WERI-Rb-1 (cell line): Measurements from ENCODE around the gene THTPA.

Experiments
- DNase-seq: peaks from one replicate; pipeline ENCODE4 v3.0.0-alpha.2; 2020
- H3K27ac ChIP-seq: fragments of 250-450 bp; sonication (Bioruptor Pico); 2 replicates; pipeline ENCODE4 v1.5.1; 2020; ENCODE audit warnings: mild to moderate bottlenecking, moderate library complexity
- H3K27me3 ChIP-seq: fragments of 250-450 bp; sonication (Bioruptor Pico); 2 replicates; pipeline ENCODE4 v1.5.1; 2021; ENCODE audit warnings: mild to moderate bottlenecking, low read depth, moderate library complexity; ENCODE audit not compliant: insufficient read depth, severe bottlenecking
- H3K36me3 ChIP-seq: fragments of 250-450 bp; sonication (Bioruptor Pico); 2 replicates; pipeline ENCODE4 v1.5.1; 2020; ENCODE audit warnings: mild to moderate bottlenecking, moderate library complexity
- H3K4me3 ChIP-seq: 2 replicates; pipeline ENCODE4 v1.5.1; 2011; ENCODE audit warnings: low read depth, mild to moderate bottlenecking, control low read depth, low read length
- H3K9me3 ChIP-seq: fragments of 250-450 bp; sonication (Bioruptor Pico); 2 replicates; pipeline ENCODE4 v1.5.1; 2021; ENCODE audit warnings: mild to moderate bottlenecking, moderate library complexity; ENCODE audit not compliant: severe bottlenecking
- TF ChIP-seq, protein P1 (sequence below): IDR thresholded peaks from 2 replicates; pipeline ENCODE4 v1.5.1; 2011; ENCODE audit warnings: low read depth, mild to moderate bottlenecking, control low read depth, inconsistent platforms, low read length

The THTPA gene

GRCh38 chr14:23569443-23570151 is 13.5 kb downstream of the THTPA start:
- Histone ChIP-seq H3K36me3 (peaks cover 9% of the 10 kb centered on the region), H3K27ac (peak overlapping the region; percentile 69; the same call in 1 of the 2 replicates), H3K4me3 (no peak overlapping the region), H3K27me3 (no peaks in the 10 kb centered on the region), H3K9me3 (no peaks in the 10 kb centered on the region)
- peak; percentile 50 for DNase-seq
- TF ChIP-seq, protein P1, sequence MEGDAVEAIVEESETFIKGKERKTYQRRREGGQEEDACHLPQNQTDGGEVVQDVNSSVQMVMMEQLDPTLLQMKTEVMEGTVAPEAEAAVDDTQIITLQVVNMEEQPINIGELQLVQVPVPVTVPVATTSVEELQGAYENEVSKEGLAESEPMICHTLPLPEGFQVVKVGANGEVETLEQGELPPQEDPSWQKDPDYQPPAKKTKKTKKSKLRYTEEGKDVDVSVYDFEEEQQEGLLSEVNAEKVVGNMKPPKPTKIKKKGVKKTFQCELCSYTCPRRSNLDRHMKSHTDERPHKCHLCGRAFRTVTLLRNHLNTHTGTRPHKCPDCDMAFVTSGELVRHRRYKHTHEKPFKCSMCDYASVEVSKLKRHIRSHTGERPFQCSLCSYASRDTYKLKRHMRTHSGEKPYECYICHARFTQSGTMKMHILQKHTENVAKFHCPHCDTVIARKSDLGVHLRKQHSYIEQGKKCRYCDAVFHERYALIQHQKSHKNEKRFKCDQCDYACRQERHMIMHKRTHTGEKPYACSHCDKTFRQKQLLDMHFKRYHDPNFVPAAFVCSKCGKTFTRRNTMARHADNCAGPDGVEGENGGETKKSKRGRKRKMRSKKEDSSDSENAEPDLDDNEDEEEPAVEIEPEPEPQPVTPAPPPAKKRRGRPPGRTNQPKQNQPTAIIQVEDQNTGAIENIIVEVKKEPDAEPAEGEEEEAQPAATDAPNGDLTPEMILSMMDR: no peak

GRCh38 chr14:23570806-23571483 is 14.9 kb downstream of the THTPA start:
- no peak overlapping the region for H3K4me3 ChIP-seq
- TF ChIP-seq, protein P1: no peak
- H3K27ac ChIP-seq: no peak overlapping the region
- DNase-seq: no peak
- no peaks in the 10 kb centered on the region for H3K27me3 ChIP-seq
- H3K36me3 ChIP-seq: no peaks in the 10 kb centered on the region; the same call in 1 of the 2 replicates
- no peaks in the 10 kb centered on the region for H3K9me3 ChIP-seq

DNA sequence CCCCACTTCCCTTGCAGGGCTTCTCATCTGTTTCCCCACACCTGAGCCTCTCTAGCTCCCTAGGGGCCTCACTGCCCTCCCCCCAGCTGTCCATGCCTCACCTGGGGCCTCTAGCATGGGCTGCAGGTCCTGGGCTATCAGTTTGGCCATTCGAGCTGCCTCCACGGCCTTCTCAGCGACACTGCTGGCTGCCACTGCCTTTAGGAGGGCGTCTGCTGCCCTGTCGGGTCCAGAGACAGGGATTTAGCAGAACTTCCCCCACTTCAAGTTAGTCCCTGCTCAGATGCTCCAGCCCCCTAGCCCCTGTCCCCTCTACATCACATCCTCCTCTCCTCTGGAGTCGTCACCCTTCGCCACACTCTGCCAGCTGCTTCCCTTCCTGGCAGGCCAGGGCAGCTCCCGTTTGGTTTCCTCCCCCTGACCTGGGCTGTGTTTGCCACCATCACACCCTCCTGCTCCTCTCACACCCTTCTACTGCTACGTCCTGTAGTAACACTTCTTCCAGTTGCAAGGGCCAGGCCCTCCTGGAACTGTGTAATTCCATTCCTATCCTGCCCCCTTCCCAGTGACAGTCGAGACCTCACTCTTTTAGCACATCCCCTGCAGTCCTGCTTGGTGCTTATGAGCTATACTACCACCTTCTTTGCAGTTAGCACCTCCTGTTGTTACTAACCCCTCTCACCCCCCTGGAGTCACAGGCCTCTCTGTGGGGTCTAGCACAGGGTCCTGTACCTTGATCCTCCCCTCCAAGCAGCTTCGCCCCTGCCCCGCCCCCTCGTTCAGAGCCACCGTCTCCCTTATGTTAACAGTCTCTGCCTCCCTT is 15.8 kb downstream of the THTPA start:
- H3K9me3 ChIP-seq: no peaks in the 10 kb centered on the region
- no peaks in the 10 kb centered on the region for H3K36me3 ChIP-seq
- no peak overlapping the region for H3K4me3 ChIP-seq
- no peak for DNase-seq
- TF ChIP-seq, protein P1: no peak
- H3K27ac ChIP-seq: no peak overlapping the region
- H3K27me3 ChIP-seq: no peaks in the 10 kb centered on the region

GRCh38 chr14:23572524-23572828 is 16.4 kb downstream of the THTPA start:
- Histone ChIP-seq H3K27me3 (peaks cover 3% of the 10 kb centered on the region), H3K4me3 (no peak overlapping the region), H3K9me3 (no peaks in the 10 kb centered on the region), H3K36me3 (no peaks in the 10 kb centered on the region), H3K27ac (no peak overlapping the region)
- TF ChIP-seq, protein P1: no peak
- no peak for DNase-seq

DNA sequence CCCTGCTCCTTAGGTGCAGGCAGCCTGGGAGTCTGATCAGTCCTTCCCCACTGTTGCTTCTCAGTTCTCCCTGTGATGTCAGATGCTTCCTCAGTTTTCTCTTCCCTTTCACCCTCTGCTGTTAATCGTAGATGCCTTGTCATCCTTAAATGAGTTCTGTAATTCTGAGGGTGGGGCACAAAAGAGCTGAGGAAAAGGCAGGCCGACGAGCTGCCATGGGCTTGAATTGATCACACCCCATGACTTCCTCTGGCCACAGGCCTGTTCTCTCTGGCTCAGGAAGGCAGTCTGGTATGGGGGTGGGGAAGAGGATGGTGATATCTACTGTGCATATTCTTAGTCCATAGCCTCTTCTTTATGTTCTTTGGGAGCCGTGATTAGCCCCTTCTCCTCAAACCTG is 16.8 kb downstream of the THTPA start:
- TF ChIP-seq, protein P1: no peak
- no peak for DNase-seq
- H3K36me3 ChIP-seq: no peaks in the 10 kb centered on the region
- H3K27ac ChIP-seq: no peak overlapping the region
- no peak overlapping the region for H3K4me3 ChIP-seq
- H3K27me3 ChIP-seq: peaks cover 5% of the 10 kb centered on the region
- H3K9me3 ChIP-seq: no peaks in the 10 kb centered on the region
